Ovary (tissue), 9 donors: ENCODE data around the gene PPP2R2B. TPM values are rescaled to one million over a fixed set of nuclear protein-coding genes. Genes with fewer than 3 reads are reported as not detected.

ENCODE experiments used
- DNase-seq, 5 donors: peaks; one replicate each; pipeline ENCODE4 v3.0.0-alpha.2; 2019 to 2020
- H3K27ac ChIP-seq, 2 donors: fragments of 200-600 bp; one replicate each; pipeline versions ENCODE4 v1.5.1 to v1.8.0; 2019 to 2022
- H3K27me3 ChIP-seq: fragments of 200-600 bp; one replicate; pipeline ENCODE4 v1.8.0; 2022
- H3K36me3 ChIP-seq: fragments of 200-600 bp; sonication (generic); one replicate; pipeline ENCODE4 v1.5.1; 2019
- H3K4me1 ChIP-seq: one replicate; pipeline ENCODE4 v1.8.1; 2013; ENCODE audit warnings: mild to moderate bottlenecking, moderate library complexity; ENCODE audit not compliant: insufficient read depth
- H3K4me3 ChIP-seq: fragments of 200-600 bp; sonication (generic); one replicate; pipeline ENCODE4 v1.5.1; 2017
- H3K9me3 ChIP-seq, 2 donors: fragments of 200-600 bp in 1 of 2; sonication (generic) in 1 of 2; one replicate each; pipeline versions ENCODE4 v1.5.1 to v1.8.1; 2013 to 2019; ENCODE audit warnings: mild to moderate bottlenecking in 1 of 2, moderate library complexity in 1 of 2
- CTCF ChIP-seq, 3 donors: fragments of 450-650 bp in 2 of 3; fragments of 200-600 bp in 1 of 3; IDR thresholded peaks; one replicate each; pipeline versions ENCODE4 v1.5.1 to v1.8.0; 2016 to 2022; ENCODE audit warnings: antibody characterized with exemption in 3 of 3, mild to moderate bottlenecking in 1 of 3
- EP300 ChIP-seq: sonication (generic); formaldehyde crosslinking; IDR thresholded peaks from one replicate; pipeline ENCODE4 v1.6.1; 2017; ENCODE audit warnings: antibody characterized with exemption
- POLR2A ChIP-seq: fragments of 450-650 bp; IDR thresholded peaks from one replicate; pipeline ENCODE4 v1.6.1; 2017; ENCODE audit warnings: antibody characterized with exemption, mild to moderate bottlenecking, moderate library complexity
- WGBS, 3 donors: extraction: QIAGEN DNeasy Blood & Tissue Kit in 1 of 3; methylation state at CpG; one replicate each; pipeline versions ENCODE4 v1.1.5 to v1.1.7; 2013 to 2017; 5-methylcytosine and 5-hydroxymethylcytosine counted together
- intact Hi-C, 4 donors: fragments of 100-400 bp; cut with DNase I; formaldehyde crosslinking; loops; one replicate each; pipeline versions ENCODE4 v1.11.0 to v1.15.1; 2022 to 2023
- polyA plus RNA-seq, 2 donors: library from polyadenylated mRNA; stranded (reverse); fragments of 200-250 nt in 1 of 2; fragments of 350-450 nt in 1 of 2; fragmentation: Illumina TruSeq in 1 of 2; extraction: RNeasy Lipid Tissue Mini Kit (QIAGEN cat#74804) in 1 of 2; gene quantifications; one replicate each; pipeline ENCODE4 v1.2.3, GENCODE V29; 2013 to 2014
- total RNA-seq, 7 donors: library from RNA; depleted of rRNA in 2 of 7; stranded (reverse); fragments of >200 nt in 2 of 7; fragmentation: NEBNext Ultra II Directional in 3 of 7; extraction: Animal tissue kit (Norgen Biotek cat#: 25700) in 3 of 7; gene quantifications; one replicate each; pipeline versions ENCODE4 v1.1.0 to v1.2.4, GENCODE V29; 2016 to 2023
- donor health status: DM: no; HTN: no; CAD: no; lungs with moderate emphysema.
- donor health status: DM: no; HTN: no; CAD: no.
- donor health status: Bipolar disorder and iron deficiency.
- donor health status: DM: yes; HTN: yes; CAD: no.
- donor health status: DM: no; HTN: no; CAD: no.
- donor health status: DM: yes; HTN: yes; CAD: no.

Gene PPP2R2B
- total and polyA plus RNA-seq, 9 donors, result 0.12 to 20.8 (median 1.2) TPM; not detected in 1

DNA sequence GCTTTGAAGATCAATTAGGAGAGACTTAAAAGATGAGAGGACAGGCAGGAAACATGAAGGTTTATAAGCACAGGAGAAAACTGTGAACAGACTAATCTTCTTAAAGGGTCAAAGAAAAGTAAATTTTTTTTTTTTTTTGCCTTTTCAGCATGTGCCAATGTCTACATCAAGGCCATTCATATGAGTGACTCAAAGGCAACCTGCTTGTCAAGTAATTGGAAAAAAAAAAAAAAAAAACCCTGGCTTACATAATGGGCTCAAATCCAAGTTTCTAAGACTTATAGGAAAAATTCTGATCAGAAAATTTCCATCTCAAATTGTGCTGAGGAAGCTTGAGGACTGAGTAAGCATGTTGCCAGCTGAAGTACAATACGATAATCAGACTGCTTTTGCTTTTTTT, 15.9 kb downstream of the PPP2R2B start:
- intact Hi-C loops, result no loop called here
- TF ChIP-seq CTCF (IDR thresholded peaks at IDR 0.05) (no peak), POLR2A (no peak), EP300 (no peak)
- no peak overlapping the region for H3K27ac ChIP-seq
- no peak for DNase-seq
- H3K4me1 ChIP-seq, result no peaks in the 10 kb centered on the region
- no peak overlapping the region for H3K4me3 ChIP-seq
- WGBS, 3 donors, result 73 to 81% (median 74%) methylated on average over 1 of the region's 1 CpG
- H3K27me3 ChIP-seq, result no peaks in the 10 kb centered on the region
- no peaks in the 10 kb centered on the region for H3K9me3 ChIP-seq
- H3K36me3 ChIP-seq, result no peaks in the 10 kb centered on the region

DNA sequence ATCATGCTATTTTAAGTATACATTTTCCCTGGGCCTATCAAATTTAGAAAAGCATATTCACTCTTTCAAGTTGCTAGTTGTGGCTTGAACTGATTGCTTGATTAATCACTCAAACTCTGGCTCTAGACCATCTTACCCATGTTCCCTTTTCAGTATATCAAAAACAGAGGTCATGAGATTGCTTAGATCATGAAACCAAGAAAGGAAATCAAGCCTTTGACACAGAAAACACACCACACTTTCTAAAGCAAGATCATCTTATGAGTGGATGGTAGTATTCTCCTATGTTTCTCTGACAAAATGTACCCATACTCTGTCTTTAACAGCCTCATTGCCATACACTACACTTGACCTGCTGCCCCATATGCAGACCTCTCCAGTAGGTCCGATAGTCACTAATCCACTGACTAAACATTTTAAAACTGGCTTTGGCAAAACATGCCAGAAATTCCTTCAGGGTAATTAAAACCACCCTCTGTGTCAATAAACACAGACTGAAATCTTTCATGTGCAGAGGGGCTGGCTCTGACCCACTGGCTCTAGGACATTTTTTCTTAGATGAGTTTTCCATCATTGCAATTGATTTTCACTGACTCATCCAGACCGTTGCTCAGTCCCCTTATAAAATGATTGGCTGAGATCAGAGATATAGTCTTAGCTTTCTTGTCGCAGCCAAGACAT, 18.2 kb downstream of the PPP2R2B start:
- TF ChIP-seq CTCF (IDR thresholded peaks at IDR 0.05), result no peak
- no peak for TF ChIP-seq POLR2A
- no peak for TF ChIP-seq EP300
- DNase-seq, result no peak
- no peaks in the 10 kb centered on the region for H3K9me3 ChIP-seq
- H3K36me3 ChIP-seq, result no peaks in the 10 kb centered on the region
- no peaks in the 10 kb centered on the region for H3K4me1 ChIP-seq
- H3K27ac ChIP-seq, result no peak overlapping the region
- intact Hi-C loops, result no loop called here
- 3 to 18% (median 16%) methylated on average over 3 of the region's 3 CpGs for WGBS, 3 donors
- no peaks in the 10 kb centered on the region for H3K27me3 ChIP-seq
- no peak overlapping the region for H3K4me3 ChIP-seq

DNA sequence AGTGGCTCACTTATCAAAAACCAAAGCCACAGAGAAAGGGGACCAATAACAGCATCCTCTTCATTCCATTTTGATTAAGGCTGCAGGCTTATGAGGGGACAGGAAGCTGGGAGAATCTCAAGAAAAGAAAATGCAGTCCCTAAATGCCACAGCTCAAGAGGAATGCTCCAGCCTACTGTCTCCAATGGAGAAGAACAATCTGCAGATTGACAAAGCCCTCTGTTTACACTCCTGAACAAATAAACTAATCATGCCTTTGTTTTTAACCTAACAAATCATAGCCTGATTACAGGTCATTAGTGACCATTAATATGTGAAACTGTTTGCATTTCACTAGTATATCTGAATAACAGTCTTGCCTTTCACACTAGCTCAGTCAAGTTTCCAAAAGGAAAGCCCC, 26.5 kb downstream of the PPP2R2B start:
- Histone ChIP-seq H3K9me3 (no peaks in the 10 kb centered on the region), H3K4me3 (no peak overlapping the region), H3K36me3 (no peaks in the 10 kb centered on the region), H3K27me3 (no peaks in the 10 kb centered on the region), H3K27ac (no peak overlapping the region), H3K4me1 (no peaks in the 10 kb centered on the region)
- no peak for TF ChIP-seq POLR2A
- no peak for TF ChIP-seq EP300
- no peak for TF ChIP-seq CTCF (IDR thresholded peaks at IDR 0.05)
- intact Hi-C loops, result no loop called here
- no peak for DNase-seq

- Histone ChIP-seq H3K27me3 (no peaks in the 10 kb centered on the region), H3K36me3 (no peaks in the 10 kb centered on the region), H3K9me3 (no peaks in the 10 kb centered on the region), H3K4me3 (no peak overlapping the region), H3K27ac (no peak overlapping the region), H3K4me1 (no peaks in the 10 kb centered on the region)
- no peak for DNase-seq
- no peak for TF ChIP-seq CTCF (IDR thresholded peaks at IDR 0.05)
- no peak for TF ChIP-seq POLR2A
- TF ChIP-seq EP300, result no peak
- intact Hi-C loops, result no loop called here
Observed at GRCh38 chr5:146851133-146851532, 27.4 kb downstream of the PPP2R2B start.
